Brain microvascular endothelial cell (primary cell): ENCODE measurements around the gene CDH23.

Experiments used
- DNase-seq: peaks from one replicate; pipeline ENCODE4 v3.0.0-alpha.2; 2020
- H3K27ac ChIP-seq: fragments of 250-450 bp; sonication (Bioruptor Pico); 2 replicates; pipeline ENCODE4 v1.5.1; 2020; ENCODE audit warnings: mild to moderate bottlenecking, moderate library complexity
- H3K27me3 ChIP-seq: fragments of 250-450 bp; sonication (Bioruptor Pico); replicated peaks from 2 replicates; pipeline ENCODE4 v1.5.1; 2020; ENCODE audit warnings: mild to moderate bottlenecking
- H3K36me3 ChIP-seq: fragments of 250-450 bp; sonication (Bioruptor Pico); replicated peaks from 2 replicates; pipeline ENCODE4 v1.5.1; 2020; ENCODE audit warnings: mild to moderate bottlenecking
- H3K4me3 ChIP-seq: 2 replicates; pipeline ENCODE4 v1.5.1; 2011; ENCODE audit warnings: low read depth, mild to moderate bottlenecking, control low read depth, low read length, moderate library complexity
- in situ Hi-C: cut with HindIII; loops from 2 replicates; pipeline ENCODE4 v1.10.0; 2017; ENCODE audit warnings: low sequenced_read_pairs, low pct_ligation_motif_present
- TF ChIP-seq, protein P1 (sequence below): IDR thresholded peaks from 2 replicates; pipeline ENCODE4 v1.5.1; 2011; ENCODE audit warnings: low read depth, mild to moderate bottlenecking, moderate library complexity, low read length, control low read depth, inconsistent platforms; ENCODE audit errors: missing control alignments

Gene CDH23

DNA sequence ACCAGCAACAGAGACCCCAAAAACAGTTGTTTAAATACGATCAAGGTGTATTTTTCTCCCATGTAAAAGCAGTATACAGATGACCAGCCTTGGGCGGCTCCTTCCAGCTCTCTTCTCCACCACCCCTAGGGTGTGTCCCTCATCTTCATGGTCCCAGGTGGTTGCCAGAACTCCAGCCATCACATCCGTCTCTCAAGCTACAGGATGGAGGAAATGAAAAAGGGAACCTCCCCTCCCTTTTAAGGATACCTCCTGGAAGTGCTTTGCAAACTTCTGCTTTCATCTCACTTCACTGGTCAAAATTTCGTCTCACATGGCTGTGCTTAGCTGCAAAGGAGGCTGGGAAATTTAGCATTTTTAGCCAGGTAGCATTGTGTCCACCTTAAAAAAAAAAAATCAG is 263.6 kb downstream of the CDH23 start:
- Histone ChIP-seq H3K4me3 (no peak overlapping the region), H3K36me3 (no peaks in the 10 kb centered on the region), H3K27ac (no peak overlapping the region), H3K27me3 (peaks cover 6% of the 10 kb centered on the region)
- in situ Hi-C loops: no loop called here
- DNase-seq: no peak
- TF ChIP-seq, protein P1, sequence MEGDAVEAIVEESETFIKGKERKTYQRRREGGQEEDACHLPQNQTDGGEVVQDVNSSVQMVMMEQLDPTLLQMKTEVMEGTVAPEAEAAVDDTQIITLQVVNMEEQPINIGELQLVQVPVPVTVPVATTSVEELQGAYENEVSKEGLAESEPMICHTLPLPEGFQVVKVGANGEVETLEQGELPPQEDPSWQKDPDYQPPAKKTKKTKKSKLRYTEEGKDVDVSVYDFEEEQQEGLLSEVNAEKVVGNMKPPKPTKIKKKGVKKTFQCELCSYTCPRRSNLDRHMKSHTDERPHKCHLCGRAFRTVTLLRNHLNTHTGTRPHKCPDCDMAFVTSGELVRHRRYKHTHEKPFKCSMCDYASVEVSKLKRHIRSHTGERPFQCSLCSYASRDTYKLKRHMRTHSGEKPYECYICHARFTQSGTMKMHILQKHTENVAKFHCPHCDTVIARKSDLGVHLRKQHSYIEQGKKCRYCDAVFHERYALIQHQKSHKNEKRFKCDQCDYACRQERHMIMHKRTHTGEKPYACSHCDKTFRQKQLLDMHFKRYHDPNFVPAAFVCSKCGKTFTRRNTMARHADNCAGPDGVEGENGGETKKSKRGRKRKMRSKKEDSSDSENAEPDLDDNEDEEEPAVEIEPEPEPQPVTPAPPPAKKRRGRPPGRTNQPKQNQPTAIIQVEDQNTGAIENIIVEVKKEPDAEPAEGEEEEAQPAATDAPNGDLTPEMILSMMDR: no peak

DNA sequence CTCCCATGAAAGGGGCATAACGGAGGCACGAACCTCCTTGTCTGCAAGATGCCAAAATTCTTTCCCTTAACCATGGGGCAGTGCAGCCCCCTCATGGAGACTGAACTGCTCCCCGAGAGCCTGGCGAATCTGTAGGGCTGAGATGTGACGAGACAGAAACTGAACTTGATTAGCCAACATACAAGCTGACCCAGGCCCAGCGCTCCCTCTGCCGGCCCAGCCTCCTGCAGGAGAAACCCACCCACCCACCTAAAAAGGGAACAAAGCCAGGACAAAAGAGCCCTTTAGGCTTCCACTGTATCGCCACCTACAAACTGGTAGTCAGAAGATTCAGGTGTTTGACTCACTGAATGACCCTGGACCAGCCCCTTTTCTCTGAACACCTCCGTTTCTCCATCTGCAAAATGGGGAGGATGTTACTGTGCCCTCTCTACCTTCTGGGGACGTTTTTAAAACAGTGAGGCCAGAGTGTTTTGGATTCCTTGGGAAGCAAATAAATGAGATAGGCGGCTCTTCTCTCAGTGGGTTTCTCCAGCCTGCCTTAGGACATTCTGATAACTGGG is 264.4 kb downstream of the CDH23 start:
- Histone ChIP-seq H3K36me3 (no peaks in the 10 kb centered on the region), H3K4me3 (no peak overlapping the region), H3K27me3 (peaks cover 6% of the 10 kb centered on the region), H3K27ac (no peak overlapping the region)
- no peak for DNase-seq
- in situ Hi-C loops: no loop called here
- TF ChIP-seq, protein P1: no peak

DNA sequence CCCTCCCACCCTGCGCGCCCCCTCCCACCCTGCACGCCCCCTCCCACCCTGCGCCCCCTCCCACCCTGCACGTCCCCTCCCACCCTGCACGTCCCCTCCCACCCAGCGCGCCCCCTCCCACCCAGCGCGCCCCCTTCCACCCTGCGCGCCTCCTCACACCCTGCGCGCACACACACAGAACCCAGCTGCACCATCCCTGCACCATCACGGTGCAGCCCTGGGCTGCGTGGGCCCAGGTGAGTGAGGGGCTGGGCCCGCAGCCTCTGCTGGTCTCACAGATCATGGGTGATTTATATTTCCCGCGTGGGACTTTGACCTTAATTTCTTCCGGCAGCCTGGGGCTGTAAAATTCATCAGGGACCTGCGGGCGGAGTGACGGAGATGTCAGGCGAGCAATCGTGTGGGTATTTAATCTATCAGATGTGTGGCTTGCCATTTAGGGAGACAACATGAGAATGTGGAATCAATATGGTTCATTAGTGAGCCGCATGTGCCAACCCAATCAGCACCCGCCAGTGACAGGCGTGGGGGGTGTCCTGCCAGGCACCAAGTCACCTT is 265.1 kb downstream of the CDH23 start:
- Histone ChIP-seq H3K27me3 (peaks cover 6% of the 10 kb centered on the region), H3K36me3 (no peaks in the 10 kb centered on the region), H3K4me3 (no peak overlapping the region), H3K27ac (no peak overlapping the region)
- TF ChIP-seq, protein P1: no peak
- in situ Hi-C loops: no loop called here
- no peak for DNase-seq

DNA sequence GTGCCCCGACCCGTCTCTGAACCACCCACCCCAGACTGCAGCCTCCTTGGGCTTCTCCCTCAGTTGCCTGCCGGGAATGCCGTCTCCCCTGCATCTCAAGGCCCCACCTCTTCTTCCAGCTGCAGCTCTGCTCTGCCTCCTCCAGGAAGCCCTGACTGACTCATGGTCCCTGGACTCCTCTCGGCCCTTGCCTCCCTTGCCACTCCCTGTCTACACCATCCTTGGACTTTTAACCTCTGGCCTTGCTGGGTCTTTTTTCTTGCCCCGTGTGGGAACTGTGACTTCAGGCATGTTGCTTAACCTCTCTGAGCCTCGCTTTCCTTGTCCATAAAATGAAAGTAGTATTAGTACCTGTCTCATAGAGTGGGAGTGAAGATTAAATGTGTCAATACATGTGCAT is 266.6 kb downstream of the CDH23 start:
- no peak overlapping the region for H3K27ac ChIP-seq
- in situ Hi-C loops: no loop called here
- TF ChIP-seq, protein P1: no peak
- H3K27me3 ChIP-seq: peaks cover 6% of the 10 kb centered on the region
- no peak overlapping the region for H3K4me3 ChIP-seq
- no peak for DNase-seq
- H3K36me3 ChIP-seq: no peaks in the 10 kb centered on the region

DNA sequence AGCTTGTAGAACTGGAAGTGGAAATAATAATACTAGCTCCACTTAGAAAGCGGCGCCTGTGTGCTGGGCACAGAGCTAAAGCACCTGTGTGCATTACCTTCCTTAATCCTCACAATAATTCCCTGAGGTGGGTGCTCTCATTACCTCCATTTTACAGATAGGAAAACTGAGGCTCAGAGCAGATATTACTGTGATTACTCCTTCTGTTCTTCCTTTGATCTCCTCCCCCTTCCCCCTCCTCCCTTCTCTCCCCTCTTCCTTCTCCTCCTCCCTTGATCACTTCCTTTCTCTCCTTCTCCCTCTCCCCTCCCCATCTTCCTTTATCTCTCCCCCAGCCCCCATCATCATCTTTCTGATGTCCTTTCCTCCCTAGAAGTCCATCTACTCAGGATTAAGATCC is 267.9 kb downstream of the CDH23 start:
- H3K4me3 ChIP-seq: no peak overlapping the region
- H3K27me3 ChIP-seq: peaks cover 2% of the 10 kb centered on the region
- H3K36me3 ChIP-seq: no peaks in the 10 kb centered on the region
- no peak for DNase-seq
- in situ Hi-C loops: no loop called here
- TF ChIP-seq, protein P1: no peak
- H3K27ac ChIP-seq: no peak overlapping the region

DNA sequence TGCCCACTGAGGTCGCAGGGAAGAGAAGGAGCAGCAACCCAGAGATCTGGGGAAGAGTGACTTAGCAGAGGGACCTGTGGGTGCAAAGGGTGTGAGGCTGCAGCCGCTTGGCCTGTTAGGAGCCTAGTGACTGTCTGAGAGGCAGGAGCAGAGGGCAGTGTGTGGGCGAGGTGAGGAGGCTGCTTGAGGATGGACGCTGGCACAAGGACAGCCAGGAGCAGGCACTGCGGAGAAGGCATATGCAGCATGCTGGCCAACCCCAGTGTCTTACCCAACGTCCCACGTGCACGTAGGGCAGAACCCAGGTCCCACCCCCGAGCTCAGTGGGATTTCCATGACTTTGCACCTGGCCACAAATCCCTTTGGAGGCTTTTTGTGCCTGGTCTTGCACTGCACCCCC is 268.7 kb downstream of the CDH23 start:
- TF ChIP-seq, protein P1: no peak

More for the DNA sequence above, 268.7 kb downstream of the CDH23 start:
- Histone ChIP-seq H3K36me3 (no peaks in the 10 kb centered on the region), H3K27me3 (peaks cover 2% of the 10 kb centered on the region), H3K27ac (no peak overlapping the region), H3K4me3 (no peak overlapping the region)
- DNase-seq: no peak
- in situ Hi-C loops: no loop called here
